GM10248 (cell line): ENCODE data around the gene BCKDK.

Source experiments
- CTCF ChIA-PET: fragments of 300-600 bp; sonication (Branson Sonifier 250); formaldehyde crosslinking; extraction: SDS; loops from one replicate; lab custom pipeline; 2021; ENCODE audit warnings: antibody characterized with exemption; lab: Yijun Ruan, JAX
- POLR2A ChIA-PET: fragments of 350-650 bp; sonication (Branson Sonifier 250); formaldehyde crosslinking; extraction: SDS; loops from one replicate; lab custom pipeline; 2020; ENCODE audit warnings: antibody characterized with exemption; lab: Yijun Ruan, JAX
- DNase-seq: peaks from one replicate; pipeline ENCODE4 v3.0.0; 2012; ENCODE audit errors: extremely low spot score
- TF ChIP-seq, protein P1 (sequence below): IDR thresholded peaks from 2 replicates; pipeline ENCODE4 v1.5.1; 2012; ENCODE audit warnings: mild to moderate bottlenecking, low read depth; ENCODE audit errors: extremely low read depth, missing control alignments, control extremely low read depth

BCKDK gene

GRCh38 chr16:31128711-31129567 lies 20.8 kb downstream of the BCKDK start:
- DNase-seq: no peak
- ChIA-PET POLR2A (interaction anchor here (1.9 kb wide), 1 partner anchor 11 kb away, joined by 8 read pairs; the partner anchor contains the start of gene KAT8), CTCF (interaction anchor here (1.0 to 8.5 kb wide), 4 partner anchors 9 to 28 kb away, joined by 3 to 68 read pairs (median 8); partner anchors contain the start of gene KAT8)
- TF ChIP-seq, protein P1, sequence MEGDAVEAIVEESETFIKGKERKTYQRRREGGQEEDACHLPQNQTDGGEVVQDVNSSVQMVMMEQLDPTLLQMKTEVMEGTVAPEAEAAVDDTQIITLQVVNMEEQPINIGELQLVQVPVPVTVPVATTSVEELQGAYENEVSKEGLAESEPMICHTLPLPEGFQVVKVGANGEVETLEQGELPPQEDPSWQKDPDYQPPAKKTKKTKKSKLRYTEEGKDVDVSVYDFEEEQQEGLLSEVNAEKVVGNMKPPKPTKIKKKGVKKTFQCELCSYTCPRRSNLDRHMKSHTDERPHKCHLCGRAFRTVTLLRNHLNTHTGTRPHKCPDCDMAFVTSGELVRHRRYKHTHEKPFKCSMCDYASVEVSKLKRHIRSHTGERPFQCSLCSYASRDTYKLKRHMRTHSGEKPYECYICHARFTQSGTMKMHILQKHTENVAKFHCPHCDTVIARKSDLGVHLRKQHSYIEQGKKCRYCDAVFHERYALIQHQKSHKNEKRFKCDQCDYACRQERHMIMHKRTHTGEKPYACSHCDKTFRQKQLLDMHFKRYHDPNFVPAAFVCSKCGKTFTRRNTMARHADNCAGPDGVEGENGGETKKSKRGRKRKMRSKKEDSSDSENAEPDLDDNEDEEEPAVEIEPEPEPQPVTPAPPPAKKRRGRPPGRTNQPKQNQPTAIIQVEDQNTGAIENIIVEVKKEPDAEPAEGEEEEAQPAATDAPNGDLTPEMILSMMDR: no peak

GRCh38 chr16:31129568-31130335 lies 21.6 kb downstream of the BCKDK start:
- CTCF ChIA-PET: interaction anchor here (1.0 to 8.5 kb wide), 4 partner anchors 10 to 27 kb away, joined by 3 to 68 read pairs (median 8); partner anchors contain the start of gene KAT8
- no peak for DNase-seq
- TF ChIP-seq, protein P1: no peak
- POLR2A ChIA-PET: interaction anchor here (1.9 kb wide), 1 partner anchor 12 kb away, joined by 8 read pairs; the partner anchor contains the start of gene KAT8

DNA sequence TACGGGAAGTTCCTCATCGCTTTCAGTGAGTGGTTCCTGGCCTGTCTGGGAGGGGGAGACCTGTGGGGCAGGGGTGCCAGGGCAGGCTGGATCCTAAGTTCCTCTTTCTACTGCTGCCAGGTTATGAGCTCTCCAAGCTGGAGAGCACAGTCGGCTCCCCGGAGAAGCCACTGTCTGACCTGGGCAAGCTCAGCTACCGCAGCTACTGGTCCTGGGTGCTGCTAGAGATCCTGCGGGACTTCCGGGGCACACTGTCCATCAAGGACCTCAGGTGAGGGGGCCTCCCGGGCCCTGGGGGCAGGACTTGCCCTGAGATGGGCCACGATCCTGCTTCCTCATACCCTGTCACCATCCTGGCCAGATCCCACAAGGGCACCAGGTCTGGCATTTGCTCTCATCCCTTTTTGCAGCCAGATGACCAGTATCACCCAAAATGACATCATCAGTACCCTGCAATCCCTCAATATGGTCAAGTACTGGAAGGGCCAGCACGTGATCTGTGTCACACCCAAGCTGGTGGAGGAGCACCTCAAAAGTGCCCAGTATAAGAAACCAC lies 22.2 kb downstream of the BCKDK start:
- DNase-seq: no peak
- CTCF ChIA-PET: interaction anchor here (1.6 to 8.5 kb wide), 3 partner anchors 10 to 13 kb away, joined by 4 to 68 read pairs (median 14); partner anchors contain the start of gene KAT8
- TF ChIP-seq, protein P1: no peak
- POLR2A ChIA-PET: interaction anchor here (1.3 to 1.9 kb wide), 2 partner anchors 12 to 13 kb away, joined by 3 to 8 read pairs; partner anchors contain the start of gene KAT8

DNA sequence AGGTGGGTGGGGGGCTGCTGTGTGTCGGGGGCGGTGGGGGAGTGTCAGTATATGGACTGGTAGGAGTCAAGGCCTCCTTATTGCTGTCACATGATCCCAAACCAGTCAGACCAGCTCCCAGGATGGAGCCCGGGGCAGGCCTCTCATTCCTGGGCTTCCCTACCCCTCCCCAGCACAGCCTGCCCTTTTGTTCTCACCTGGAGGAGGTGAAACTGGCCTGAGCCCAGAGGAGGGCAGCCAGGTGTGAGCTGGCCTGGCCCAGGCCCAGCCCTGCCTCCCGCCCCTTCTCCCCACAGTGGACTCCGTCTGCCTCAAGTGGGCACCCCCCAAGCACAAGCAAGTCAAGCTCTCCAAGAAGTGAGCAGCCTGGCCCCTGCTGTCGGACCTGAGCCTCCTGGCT lies 22.7 kb downstream of the BCKDK start:
- TF ChIP-seq, protein P1: no peak
- ChIA-PET CTCF (interaction anchor here (1.6 to 8.5 kb wide), 3 partner anchors 10 to 13 kb away, joined by 4 to 68 read pairs (median 14); partner anchors contain the start of gene KAT8), POLR2A (interaction anchor here (1.3 to 1.9 kb wide), 2 partner anchors 11 to 13 kb away, joined by 3 to 8 read pairs; partner anchors contain the start of gene KAT8)
- DNase-seq: no peak

DNA sequence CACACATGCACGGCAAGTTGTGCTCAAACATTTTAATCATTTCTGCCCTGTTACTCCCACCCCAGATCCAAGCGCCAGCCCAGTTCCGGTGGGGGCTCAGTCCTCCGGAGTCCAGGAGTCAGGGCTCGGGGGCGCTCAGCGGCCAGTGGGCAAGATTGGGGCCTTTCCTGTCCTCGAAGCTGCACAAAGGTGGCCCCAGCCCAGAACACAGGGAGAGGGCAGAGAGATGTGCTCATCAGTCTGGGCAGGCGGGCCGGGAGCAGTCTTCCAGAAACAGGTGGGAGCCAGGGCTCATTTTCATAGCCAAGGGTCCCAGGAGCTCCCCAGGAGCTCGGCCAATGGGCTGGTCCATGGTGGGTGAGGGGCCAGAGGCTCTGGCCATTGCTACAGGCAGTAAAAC lies 23.2 kb downstream of the BCKDK start:
- TF ChIP-seq, protein P1: no peak
- CTCF ChIA-PET: interaction anchor here (0.7 to 8.5 kb wide), 4 partner anchors 10 to 312 kb away, joined by 3 to 68 read pairs (median 4); partner anchors contain the start of genes HSD3B7 and KAT8
- POLR2A ChIA-PET: interaction anchor here (0.8 to 1.6 kb wide), 3 partner anchors 10 to 14 kb away, joined by 3 to 5 read pairs (median 3); partner anchors contain the start of gene KAT8
- DNase-seq: no peak
